Measurements from ENCODE around the gene CCT4. TPM values are rescaled to one million over a fixed set of nuclear protein-coding genes. Genes with fewer than 3 reads are reported as not detected.
"Not testable (repeated sequence)": the region's sequence is repeated elsewhere in the genome, so short reads cannot be mapped to it uniquely, and the experiment has no call there.

CCT4 gene
- total RNA-seq, 1 donor from 2014 or later = 156 TPM

GRCh38 chr2:61887717-61888266 lies 664 bp downstream of the CCT4 start:
- no peak for TF ChIP-seq CTCF (IDR thresholded peaks at IDR 0.05; ENCODE audit: insufficient read depth, low read length, poor library complexity, severe bottlenecking)
- peak overlapping the region; percentile 87 for H3K4me3 ChIP-seq (ENCODE audit: low read depth, low read length)
- no peaks in the 10 kb centered on the region for H3K27me3 ChIP-seq (ENCODE audit: control insufficient read depth, insufficient read depth, low read length)
- no peaks in the 10 kb centered on the region for H3K36me3 ChIP-seq (ENCODE audit: control insufficient read depth, insufficient read depth, low read length)
- DNase-seq (ENCODE audit: low read depth) = no peak

GRCh38 chr2:61885896-61886603 lies 2.4 kb downstream of the CCT4 start:
- Histone ChIP-seq H3K4me3 (ENCODE audit: low read depth, low read length) (no peak overlapping the region), H3K27me3 (ENCODE audit: control insufficient read depth, insufficient read depth, low read length) (no peaks in the 10 kb centered on the region), H3K36me3 (ENCODE audit: control insufficient read depth, insufficient read depth, low read length) (no peaks in the 10 kb centered on the region)
- no peak for TF ChIP-seq CTCF (IDR thresholded peaks at IDR 0.05; ENCODE audit: insufficient read depth, low read length, poor library complexity, severe bottlenecking)
- no peak for DNase-seq (ENCODE audit: low read depth)

GRCh38 chr2:61882850-61883249 lies 5.6 kb downstream of the CCT4 start:
- no peaks in the 10 kb centered on the region for H3K36me3 ChIP-seq (ENCODE audit: control insufficient read depth, insufficient read depth, low read length)

GRCh38 chr2:61879351-61879750 lies 9.1 kb downstream of the CCT4 start:
- H3K36me3 ChIP-seq (ENCODE audit: control insufficient read depth, insufficient read depth, low read length); H3K4me3 ChIP-seq (ENCODE audit: low read depth, low read length); H3K27me3 ChIP-seq (ENCODE audit: control insufficient read depth, insufficient read depth, low read length); DNase-seq (ENCODE audit: low read depth): not testable (repeated sequence)

More at GRCh38 chr2:61882850-61883249, 5.6 kb downstream of the CCT4 start:
- Histone ChIP-seq H3K4me3 (ENCODE audit: low read depth, low read length) (no peak overlapping the region), H3K27me3 (ENCODE audit: control insufficient read depth, insufficient read depth, low read length) (no peaks in the 10 kb centered on the region)
- no peak for TF ChIP-seq CTCF (IDR thresholded peaks at IDR 0.05; ENCODE audit: insufficient read depth, low read length, poor library complexity, severe bottlenecking)
- no peak for DNase-seq (ENCODE audit: low read depth)

- no peak for DNase-seq (ENCODE audit: low read depth)
- H3K4me3 ChIP-seq (ENCODE audit: low read depth, low read length) = no peak overlapping the region
- no peaks in the 10 kb centered on the region for H3K27me3 ChIP-seq (ENCODE audit: control insufficient read depth, insufficient read depth, low read length)
- TF ChIP-seq CTCF (IDR thresholded peaks at IDR 0.05; ENCODE audit: insufficient read depth, low read length, poor library complexity, severe bottlenecking) = no peak
- peaks cover 2% of the 10 kb centered on the region for H3K36me3 ChIP-seq (ENCODE audit: control insufficient read depth, insufficient read depth, low read length)
Measured at GRCh38 chr2:61878761-61879160, 9.7 kb downstream of the CCT4 start.

- no peak for TF ChIP-seq CTCF (IDR thresholded peaks at IDR 0.05; ENCODE audit: insufficient read depth, low read length, poor library complexity, severe bottlenecking)
- Histone ChIP-seq H3K4me3 (ENCODE audit: low read depth, low read length) (no peak overlapping the region), H3K27me3 (ENCODE audit: control insufficient read depth, insufficient read depth, low read length) (no peaks in the 10 kb centered on the region), H3K36me3 (ENCODE audit: control insufficient read depth, insufficient read depth, low read length) (peaks cover 2% of the 10 kb centered on the region)
- no peak for DNase-seq (ENCODE audit: low read depth)
Measured at GRCh38 chr2:61877571-61878245, 10.7 kb downstream of the CCT4 start.
